Measurements from ENCODE around the gene WASHC2A.
"Not testable (repeated sequence)": the region's sequence is repeated elsewhere in the genome, so short reads cannot be mapped to it uniquely, and the experiment has no call there.

The WASHC2A gene

DNA sequence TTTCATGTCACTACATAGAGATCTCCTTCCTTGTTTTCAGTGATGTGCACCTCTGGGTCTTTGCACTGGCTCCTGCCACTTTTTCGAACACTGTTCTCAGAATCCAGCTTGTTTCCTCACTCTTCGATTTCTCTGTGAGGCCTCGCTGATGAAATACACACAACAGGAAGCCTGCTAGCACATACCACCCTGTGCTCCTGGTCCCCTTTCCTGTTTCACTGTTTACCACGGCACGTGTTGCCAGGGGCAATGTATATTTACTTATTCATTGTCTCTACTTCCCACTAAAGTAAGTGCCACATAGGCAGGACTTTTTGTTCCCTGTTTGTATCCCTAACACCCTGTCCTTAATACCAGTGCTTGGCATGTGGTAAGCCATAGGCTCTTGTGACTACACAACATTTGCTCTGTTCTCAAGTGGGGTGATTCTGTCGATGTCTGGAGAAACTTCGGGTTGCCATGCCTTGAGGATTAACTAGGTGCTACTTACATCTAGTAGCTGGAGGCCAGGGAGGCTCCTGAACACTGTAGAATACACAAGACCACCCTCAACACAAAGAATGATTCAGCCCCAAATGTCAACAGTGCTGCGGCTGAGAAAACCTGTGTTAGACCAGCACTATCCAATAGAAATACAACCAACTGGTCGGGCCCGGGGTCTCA is 75.9 kb downstream of the WASHC2A start:
- not testable (repeated sequence) for H3K27ac ChIP-seq; H3K79me2 ChIP-seq (ENCODE audit: insufficient read depth, low read depth); H3K4me3 ChIP-seq (IDR thresholded peaks at IDR 0.05; ENCODE audit: insufficient read depth, low read depth, low read length); H3K4me1 ChIP-seq (ENCODE audit: low read depth, poor library complexity, severe bottlenecking); H3K27me3 ChIP-seq (ENCODE audit: insufficient read depth, low read depth); H3K9ac ChIP-seq; H4K20me1 ChIP-seq (ENCODE audit: insufficient read depth); H3K36me3 ChIP-seq (ENCODE audit: insufficient read depth); H2AFZ ChIP-seq (ENCODE audit: low read depth); H3K4me2 ChIP-seq

DNA sequence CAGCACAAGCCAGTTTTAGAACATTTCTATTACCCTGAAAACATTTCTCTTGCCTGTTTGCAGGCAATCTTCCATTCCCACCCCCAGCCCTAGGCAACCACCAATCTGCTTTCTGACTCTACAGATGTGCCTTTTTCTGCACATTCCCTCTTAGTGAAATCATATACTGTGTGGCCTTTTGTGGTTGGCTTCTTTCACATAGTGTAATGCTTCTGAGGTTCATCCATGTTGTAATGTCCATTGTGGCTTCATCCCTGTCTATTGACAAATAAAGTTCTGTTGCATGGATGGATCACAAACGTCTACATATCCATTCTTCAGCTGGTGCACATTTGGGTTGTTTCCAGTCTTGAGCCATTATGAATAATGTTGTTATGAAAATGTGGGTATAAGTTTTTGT is 77.8 kb downstream of the WASHC2A start:
- H3K9ac ChIP-seq; H3K27ac ChIP-seq; H3K4me1 ChIP-seq (ENCODE audit: low read depth, poor library complexity, severe bottlenecking); H4K20me1 ChIP-seq (ENCODE audit: insufficient read depth); H3K27me3 ChIP-seq (ENCODE audit: insufficient read depth, low read depth); H2AFZ ChIP-seq (ENCODE audit: low read depth); H3K4me3 ChIP-seq (IDR thresholded peaks at IDR 0.05; ENCODE audit: insufficient read depth, low read depth, low read length); H3K79me2 ChIP-seq (ENCODE audit: insufficient read depth, low read depth); H3K4me2 ChIP-seq; H3K36me3 ChIP-seq (ENCODE audit: insufficient read depth): not testable (repeated sequence)

DNA sequence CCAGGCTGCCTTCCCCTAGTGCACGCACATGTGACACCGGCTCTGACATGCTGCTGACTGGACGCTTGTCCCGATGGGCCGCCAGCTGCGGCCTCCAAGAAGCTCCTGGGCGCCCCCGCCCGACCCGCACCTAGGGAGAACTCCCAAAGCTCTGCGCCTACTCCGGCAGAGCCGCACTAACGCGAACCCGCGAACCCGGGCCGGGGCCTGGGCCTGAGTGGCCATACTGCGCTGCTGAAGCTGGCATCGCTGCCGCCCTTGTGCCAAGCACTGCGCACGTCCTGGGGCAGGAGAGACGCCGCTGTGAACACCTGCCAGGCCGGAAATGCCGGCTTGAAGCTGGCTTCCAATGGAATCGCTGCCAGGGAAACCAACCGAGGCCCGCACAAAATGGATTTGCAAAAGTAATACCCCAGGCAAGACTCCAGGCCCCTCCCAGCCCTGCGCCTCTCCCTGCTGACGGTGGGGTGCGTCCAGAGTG is 85.1 kb downstream of the WASHC2A start:
- TF ChIP-seq, protein P1, sequence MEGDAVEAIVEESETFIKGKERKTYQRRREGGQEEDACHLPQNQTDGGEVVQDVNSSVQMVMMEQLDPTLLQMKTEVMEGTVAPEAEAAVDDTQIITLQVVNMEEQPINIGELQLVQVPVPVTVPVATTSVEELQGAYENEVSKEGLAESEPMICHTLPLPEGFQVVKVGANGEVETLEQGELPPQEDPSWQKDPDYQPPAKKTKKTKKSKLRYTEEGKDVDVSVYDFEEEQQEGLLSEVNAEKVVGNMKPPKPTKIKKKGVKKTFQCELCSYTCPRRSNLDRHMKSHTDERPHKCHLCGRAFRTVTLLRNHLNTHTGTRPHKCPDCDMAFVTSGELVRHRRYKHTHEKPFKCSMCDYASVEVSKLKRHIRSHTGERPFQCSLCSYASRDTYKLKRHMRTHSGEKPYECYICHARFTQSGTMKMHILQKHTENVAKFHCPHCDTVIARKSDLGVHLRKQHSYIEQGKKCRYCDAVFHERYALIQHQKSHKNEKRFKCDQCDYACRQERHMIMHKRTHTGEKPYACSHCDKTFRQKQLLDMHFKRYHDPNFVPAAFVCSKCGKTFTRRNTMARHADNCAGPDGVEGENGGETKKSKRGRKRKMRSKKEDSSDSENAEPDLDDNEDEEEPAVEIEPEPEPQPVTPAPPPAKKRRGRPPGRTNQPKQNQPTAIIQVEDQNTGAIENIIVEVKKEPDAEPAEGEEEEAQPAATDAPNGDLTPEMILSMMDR (conservative IDR thresholded peaks at IDR 0.05; ENCODE audit: low read depth, low read length), result no peak
- Histone ChIP-seq H3K27me3 (ENCODE audit: insufficient read depth, low read depth) (no peaks in the 10 kb centered on the region), H3K4me3 (IDR thresholded peaks at IDR 0.05; ENCODE audit: insufficient read depth, low read depth, low read length) (no peak overlapping the region), H2AFZ (ENCODE audit: low read depth) (no peak overlapping the region), H3K4me2 (no peak overlapping the region), H3K4me1 (ENCODE audit: low read depth, poor library complexity, severe bottlenecking) (no peaks in the 10 kb centered on the region), H3K79me2 (ENCODE audit: insufficient read depth, low read depth) (no peaks in the 10 kb centered on the region), H3K9ac (no peak overlapping the region), H4K20me1 (ENCODE audit: insufficient read depth) (no peaks in the 10 kb centered on the region), H3K36me3 (ENCODE audit: insufficient read depth) (no peaks in the 10 kb centered on the region), H3K27ac (no peak overlapping the region)

DNA sequence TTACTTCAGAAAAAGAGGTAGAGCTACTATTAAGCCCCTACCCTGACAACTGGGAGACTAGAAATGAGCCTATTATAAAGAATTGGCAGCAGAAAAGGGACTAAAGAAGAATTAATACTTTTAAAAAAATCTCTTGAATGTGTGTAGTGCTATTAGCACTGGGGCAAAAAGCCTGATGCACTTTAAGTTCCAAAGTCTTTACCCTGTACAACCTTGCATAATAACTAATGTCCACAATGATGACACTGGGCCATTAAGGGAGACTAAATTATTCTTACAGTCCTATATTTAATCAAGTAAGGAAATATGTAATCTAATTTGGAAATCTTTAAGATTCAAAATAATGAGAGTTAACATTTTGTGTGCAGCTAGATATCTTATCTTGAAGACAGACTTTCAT is 90.1 kb downstream of the WASHC2A start:
- not testable (repeated sequence) for H3K4me3 ChIP-seq (IDR thresholded peaks at IDR 0.05; ENCODE audit: insufficient read depth, low read depth, low read length); H3K9ac ChIP-seq; H3K27ac ChIP-seq; H3K27me3 ChIP-seq (ENCODE audit: insufficient read depth, low read depth); H4K20me1 ChIP-seq (ENCODE audit: insufficient read depth); H3K4me1 ChIP-seq (ENCODE audit: low read depth, poor library complexity, severe bottlenecking); H2AFZ ChIP-seq (ENCODE audit: low read depth); H3K36me3 ChIP-seq (ENCODE audit: insufficient read depth); H3K79me2 ChIP-seq (ENCODE audit: insufficient read depth, low read depth); H3K4me2 ChIP-seq

DNA sequence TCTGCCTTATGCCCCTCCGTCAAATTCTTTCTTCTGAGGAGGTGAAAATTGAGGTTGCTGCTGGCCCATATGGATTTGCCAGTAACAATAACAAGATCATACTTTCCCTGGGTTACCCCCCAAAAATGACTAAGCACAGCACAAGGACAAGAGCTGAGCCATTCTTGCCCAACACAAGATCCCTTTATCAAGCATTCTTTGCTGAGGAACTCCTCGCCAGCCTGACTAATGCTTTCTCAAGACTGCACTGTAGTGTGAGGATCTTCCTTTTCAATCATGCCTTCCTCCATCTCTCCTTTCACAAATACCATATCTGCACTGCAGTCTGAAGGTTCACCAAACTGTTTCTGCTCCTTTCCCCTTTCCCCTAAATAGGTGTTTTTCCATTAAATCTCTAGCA is 92.1 kb downstream of the WASHC2A start:
- not testable (repeated sequence) for H3K27ac ChIP-seq; H3K4me1 ChIP-seq (ENCODE audit: low read depth, poor library complexity, severe bottlenecking); H3K36me3 ChIP-seq (ENCODE audit: insufficient read depth); H3K9ac ChIP-seq; H3K4me2 ChIP-seq; H3K4me3 ChIP-seq (IDR thresholded peaks at IDR 0.05; ENCODE audit: insufficient read depth, low read depth, low read length); H4K20me1 ChIP-seq (ENCODE audit: insufficient read depth); H3K27me3 ChIP-seq (ENCODE audit: insufficient read depth, low read depth); H3K79me2 ChIP-seq (ENCODE audit: insufficient read depth, low read depth); H2AFZ ChIP-seq (ENCODE audit: low read depth)

DNA sequence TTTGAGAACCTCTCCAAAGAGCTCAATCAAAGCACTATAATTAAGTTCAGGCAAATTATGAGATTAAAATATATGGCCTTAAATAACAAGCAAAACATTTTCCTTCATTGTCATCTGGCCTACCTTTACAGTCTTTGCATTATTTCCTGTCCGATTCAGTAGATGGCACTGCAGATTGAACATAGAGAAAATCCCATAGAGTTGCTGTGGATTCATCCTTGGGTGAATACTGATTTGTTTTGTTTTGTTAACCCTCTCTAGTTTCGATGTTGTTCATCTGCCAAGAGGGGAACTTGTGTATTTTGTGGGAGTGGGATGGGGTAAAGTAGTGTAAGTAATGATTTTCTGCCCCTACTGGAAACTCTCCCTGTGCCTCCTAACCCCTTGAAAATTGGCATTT is 97.3 kb downstream of the WASHC2A start:
- not testable (repeated sequence) for H3K9ac ChIP-seq; H2AFZ ChIP-seq (ENCODE audit: low read depth); H4K20me1 ChIP-seq (ENCODE audit: insufficient read depth); H3K27ac ChIP-seq; H3K79me2 ChIP-seq (ENCODE audit: insufficient read depth, low read depth); H3K36me3 ChIP-seq (ENCODE audit: insufficient read depth); H3K4me2 ChIP-seq; H3K4me1 ChIP-seq (ENCODE audit: low read depth, poor library complexity, severe bottlenecking); H3K4me3 ChIP-seq (IDR thresholded peaks at IDR 0.05; ENCODE audit: insufficient read depth, low read depth, low read length); H3K27me3 ChIP-seq (ENCODE audit: insufficient read depth, low read depth)

DNA sequence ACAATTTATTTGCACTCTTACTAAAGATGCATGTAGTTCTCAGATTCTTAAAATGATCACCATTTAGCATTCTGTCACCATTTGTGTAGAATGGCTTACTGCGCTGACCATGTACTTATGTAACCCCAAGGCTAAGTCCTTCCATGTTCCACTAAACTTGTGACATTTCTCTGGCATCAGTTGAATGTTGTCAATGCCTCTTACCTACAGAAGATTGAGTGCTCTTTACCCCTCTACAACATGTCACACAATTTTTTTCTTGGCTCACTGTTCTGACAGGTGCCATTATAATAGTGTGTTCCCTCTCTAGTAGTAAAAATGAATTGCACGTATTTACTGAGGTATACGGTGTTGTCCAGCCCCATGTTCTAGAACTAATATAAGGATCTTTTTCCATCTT is 100.1 kb downstream of the WASHC2A start:
- not testable (repeated sequence) for H3K79me2 ChIP-seq (ENCODE audit: insufficient read depth, low read depth); H3K36me3 ChIP-seq (ENCODE audit: insufficient read depth)

DNA sequence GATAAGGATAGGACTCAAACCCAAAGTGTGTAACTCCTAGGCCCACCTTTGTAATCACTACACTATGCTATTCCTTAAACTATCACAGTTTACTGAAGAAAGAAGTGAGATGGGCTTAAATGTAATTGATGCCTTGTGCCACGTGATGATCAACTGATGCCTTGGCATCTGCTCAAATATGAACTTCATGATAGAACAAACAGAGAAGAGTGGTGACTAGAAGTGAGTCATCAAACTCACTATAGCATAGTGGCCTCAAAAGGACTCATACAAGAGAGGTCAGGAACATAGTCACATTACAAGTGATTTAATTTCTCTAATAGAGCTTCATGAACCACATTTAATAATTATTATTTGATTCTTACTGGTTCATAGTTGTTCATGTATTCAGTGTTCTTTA is 101.8 kb downstream of the WASHC2A start:
- not testable (repeated sequence) for H3K4me1 ChIP-seq (ENCODE audit: low read depth, poor library complexity, severe bottlenecking); H3K36me3 ChIP-seq (ENCODE audit: insufficient read depth); H3K27me3 ChIP-seq (ENCODE audit: insufficient read depth, low read depth); H3K27ac ChIP-seq; H2AFZ ChIP-seq (ENCODE audit: low read depth); H3K4me2 ChIP-seq; H3K79me2 ChIP-seq (ENCODE audit: insufficient read depth, low read depth); H3K9ac ChIP-seq; H3K4me3 ChIP-seq (IDR thresholded peaks at IDR 0.05; ENCODE audit: insufficient read depth, low read depth, low read length); H4K20me1 ChIP-seq (ENCODE audit: insufficient read depth)

More for the DNA sequence above, 100.1 kb downstream of the WASHC2A start:
- H3K4me2 ChIP-seq; H4K20me1 ChIP-seq (ENCODE audit: insufficient read depth); H2AFZ ChIP-seq (ENCODE audit: low read depth); H3K9ac ChIP-seq; H3K4me1 ChIP-seq (ENCODE audit: low read depth, poor library complexity, severe bottlenecking); H3K27ac ChIP-seq; H3K27me3 ChIP-seq (ENCODE audit: insufficient read depth, low read depth); H3K4me3 ChIP-seq (IDR thresholded peaks at IDR 0.05; ENCODE audit: insufficient read depth, low read depth, low read length): not testable (repeated sequence)

DNA sequence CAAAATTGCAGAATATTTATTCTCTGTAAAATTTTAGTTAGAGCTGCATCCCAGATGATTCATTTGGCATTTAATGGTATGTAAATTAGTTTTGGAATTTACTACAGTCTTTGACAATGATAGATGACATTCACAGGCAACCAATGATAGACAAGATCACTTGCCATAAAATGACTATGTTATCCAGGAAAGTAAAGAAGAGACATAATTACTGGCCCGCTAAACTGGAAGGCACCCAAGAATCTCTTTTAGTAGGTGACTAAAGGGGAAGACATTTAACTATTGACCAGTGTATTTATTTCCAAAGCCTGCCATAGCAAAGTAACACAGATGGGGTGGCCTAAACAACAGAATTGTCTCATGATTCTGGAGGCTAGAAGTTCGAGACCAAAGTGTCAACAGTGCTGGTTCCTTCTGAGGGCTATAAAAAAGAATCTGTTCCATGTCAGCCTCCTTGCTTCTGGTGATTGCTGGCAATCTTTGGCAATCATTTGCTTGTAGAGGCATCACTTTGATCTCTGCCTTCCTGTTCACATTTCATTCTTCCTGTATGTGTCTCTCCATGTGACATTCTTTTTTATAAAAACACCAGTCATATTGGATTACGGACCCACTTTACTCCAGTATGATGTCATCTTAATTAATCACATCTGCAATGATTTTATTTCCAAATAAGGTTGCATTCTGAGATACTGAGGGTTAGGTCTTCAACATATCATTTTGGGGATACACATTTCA is 107.2 kb downstream of the WASHC2A start:
- not testable (repeated sequence) for H3K4me3 ChIP-seq (IDR thresholded peaks at IDR 0.05; ENCODE audit: insufficient read depth, low read depth, low read length); H3K27me3 ChIP-seq (ENCODE audit: insufficient read depth, low read depth); H3K9ac ChIP-seq; H3K27ac ChIP-seq; H2AFZ ChIP-seq (ENCODE audit: low read depth); H3K36me3 ChIP-seq (ENCODE audit: insufficient read depth); H3K4me1 ChIP-seq (ENCODE audit: low read depth, poor library complexity, severe bottlenecking); H4K20me1 ChIP-seq (ENCODE audit: insufficient read depth); H3K79me2 ChIP-seq (ENCODE audit: insufficient read depth, low read depth); H3K4me2 ChIP-seq

All from KMS-11 (cell line).